ENCODE data around the gene FAT3.

Gene FAT3

DNA sequence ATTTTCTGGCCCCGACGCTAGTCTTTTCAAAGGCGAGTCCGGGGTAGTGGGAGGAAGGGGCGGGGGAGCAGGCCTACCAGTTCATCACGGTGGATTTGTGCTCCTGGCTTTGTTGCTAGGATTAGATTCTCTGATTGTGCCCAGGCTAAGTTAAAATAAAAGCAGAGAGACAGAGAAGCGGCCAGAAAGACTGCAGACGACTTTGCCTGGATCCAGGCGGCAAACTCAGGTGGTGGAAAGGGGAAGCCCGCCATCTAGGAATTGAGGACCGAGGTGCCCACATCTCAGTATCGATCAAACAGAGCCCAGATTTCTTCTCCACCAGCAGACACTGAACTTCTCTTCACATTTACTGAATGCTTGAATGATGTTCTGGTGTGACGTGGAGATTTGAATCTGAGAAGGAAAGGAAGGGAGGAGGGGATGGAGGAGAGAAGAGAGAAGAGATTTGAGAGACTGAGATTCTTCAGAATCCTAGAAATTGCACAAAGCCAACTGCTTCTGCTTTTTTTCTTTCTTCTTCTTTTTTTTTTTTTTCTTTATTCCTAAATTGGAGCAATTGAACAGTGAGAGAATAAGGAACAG lies 2.7 kb downstream of the FAT3 start:
- DNase-seq (ENCODE audit: insufficient read length, low spot score) (no peak), FAIRE-seq (no peak)

DNA sequence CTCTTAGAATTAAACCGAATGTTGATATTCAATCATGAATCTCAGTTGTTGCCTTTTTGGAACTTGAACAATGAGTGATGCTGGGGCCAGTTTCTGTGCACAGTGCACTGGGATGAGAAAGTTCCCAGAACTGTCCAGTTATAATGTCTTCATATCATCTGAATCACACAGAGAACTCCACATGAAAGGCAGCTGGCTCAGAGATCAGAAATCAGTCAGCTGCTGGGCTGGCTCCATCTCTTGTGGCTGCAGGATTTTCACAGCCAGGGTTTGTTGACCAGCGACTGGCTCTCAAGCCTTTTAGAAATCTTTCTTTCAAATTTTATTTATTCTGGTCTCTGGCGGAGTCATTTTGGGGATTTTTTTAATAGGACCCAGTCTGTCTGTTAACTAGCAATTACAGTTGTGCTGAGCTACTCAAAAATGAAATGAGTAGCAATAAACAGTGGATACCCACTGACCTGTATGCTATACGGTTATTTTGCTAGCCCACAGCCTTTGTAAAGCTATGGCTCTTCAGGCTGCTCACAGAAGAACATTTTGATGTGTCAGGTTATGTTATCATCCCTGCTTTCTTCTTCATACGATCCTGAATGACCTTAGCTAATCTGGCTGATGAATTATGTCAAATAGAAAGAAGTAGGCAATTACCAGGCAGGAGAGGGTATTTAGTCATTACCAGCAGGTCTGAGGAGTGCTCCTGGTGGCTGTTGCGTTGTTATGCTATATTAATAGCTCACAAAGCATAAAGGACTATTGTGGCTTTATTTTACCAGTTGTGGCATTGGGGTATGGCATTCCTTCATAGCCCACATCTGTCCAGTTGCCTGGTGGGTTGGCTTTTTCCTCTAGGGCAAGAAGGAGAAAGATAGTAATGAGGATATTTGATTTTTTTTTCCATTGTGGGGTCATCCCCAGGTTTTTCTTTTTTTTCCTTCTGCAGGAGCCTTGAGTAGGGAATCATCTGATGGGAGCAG lies 3.6 kb downstream of the FAT3 start:
- no peak for DNase-seq (ENCODE audit: insufficient read length, low spot score)
- no peak for FAIRE-seq

DNA sequence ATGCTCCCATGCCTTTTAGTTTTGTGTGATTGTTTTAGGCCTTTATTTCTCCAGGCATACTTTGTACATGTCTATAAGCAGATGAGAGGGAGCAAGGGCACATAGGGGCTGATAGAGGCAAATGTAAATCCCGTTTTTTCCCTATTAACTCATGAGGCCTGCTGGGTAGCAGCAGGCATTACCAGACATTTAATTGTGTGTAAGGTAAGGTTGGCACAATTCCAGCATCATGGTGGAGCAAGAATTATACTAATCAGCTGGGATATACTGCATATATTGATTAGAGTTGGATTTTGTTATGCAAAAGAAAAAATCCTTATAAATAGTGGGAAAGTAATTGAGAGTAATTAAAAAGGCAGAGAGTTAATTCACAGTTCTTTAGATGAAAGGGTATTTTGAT lies 12.2 kb downstream of the FAT3 start:
- FAIRE-seq (no peak), DNase-seq (ENCODE audit: insufficient read length, low spot score) (no peak)

DNA sequence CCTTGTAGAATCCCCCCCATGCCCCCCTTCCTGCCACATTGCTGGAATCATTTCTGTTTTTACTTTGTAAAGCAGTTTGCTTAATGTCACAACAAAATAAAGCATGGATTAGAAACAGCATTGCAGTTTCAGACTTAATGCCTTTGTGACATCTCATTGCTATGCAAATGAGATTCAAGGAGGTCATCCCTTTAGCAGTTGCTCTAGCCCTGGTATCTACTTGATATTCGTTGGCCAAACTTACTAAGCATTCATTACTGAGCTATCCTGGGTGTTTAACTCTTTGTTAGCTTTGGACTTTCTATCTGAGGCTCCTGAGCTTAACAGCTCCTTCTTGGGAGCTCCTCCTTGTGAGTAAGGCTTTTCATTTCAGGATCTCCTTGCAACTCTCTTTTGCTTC lies 16.3 kb downstream of the FAT3 start:
- DNase-seq (ENCODE audit: insufficient read length, low spot score), result no peak
- FAIRE-seq, result no peak

DNA sequence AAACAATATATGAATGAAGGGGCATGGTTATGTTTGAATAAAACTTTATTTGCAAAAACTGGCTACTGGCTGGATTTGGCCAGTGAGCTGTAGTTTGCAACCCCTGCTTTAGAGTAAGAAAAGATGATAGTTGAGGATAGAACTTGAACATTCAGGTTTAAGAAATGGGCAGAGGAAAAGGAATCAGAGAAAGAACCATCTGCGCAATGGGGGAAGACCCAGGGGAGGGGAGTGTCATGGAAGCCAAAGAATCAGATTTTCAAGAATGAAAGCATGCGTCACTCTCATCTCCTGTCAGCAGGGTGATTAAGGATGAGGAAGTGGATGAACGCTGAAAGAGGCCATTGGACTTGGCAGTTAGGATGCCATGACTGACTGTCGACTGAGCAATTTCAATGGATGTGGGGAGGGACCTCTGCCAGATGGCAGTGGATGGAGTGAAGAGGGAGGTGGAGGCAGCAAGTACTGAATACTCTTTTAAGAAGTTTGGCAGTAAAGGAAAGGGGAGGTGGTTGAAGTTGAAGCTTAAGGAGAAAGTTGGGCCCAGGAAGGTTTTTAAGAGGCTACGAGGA lies 21.2 kb downstream of the FAT3 start:
- no peak for FAIRE-seq
- no peak for DNase-seq (ENCODE audit: insufficient read length, low spot score)

DNA sequence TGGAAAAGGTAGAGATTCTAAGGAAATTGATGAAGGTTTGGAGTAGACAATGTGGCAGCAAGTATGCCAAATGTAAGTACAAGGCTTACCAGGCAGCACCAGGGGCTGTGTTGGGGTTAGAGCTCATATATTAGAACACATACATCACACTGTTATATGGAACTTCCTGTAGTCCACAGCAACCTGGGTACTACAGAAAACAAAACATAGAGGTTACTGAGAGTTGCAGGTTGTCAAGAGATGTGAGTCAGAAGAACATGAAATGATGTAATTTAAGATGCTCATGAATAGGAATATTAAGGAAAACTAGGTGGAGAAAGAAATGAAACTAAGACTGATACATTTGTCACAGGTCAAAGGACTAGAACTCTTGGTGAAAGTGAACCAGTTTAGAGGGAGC lies 22.0 kb downstream of the FAT3 start:
- DNase-seq (ENCODE audit: insufficient read length, low spot score) (no peak), FAIRE-seq (no peak)

DNA sequence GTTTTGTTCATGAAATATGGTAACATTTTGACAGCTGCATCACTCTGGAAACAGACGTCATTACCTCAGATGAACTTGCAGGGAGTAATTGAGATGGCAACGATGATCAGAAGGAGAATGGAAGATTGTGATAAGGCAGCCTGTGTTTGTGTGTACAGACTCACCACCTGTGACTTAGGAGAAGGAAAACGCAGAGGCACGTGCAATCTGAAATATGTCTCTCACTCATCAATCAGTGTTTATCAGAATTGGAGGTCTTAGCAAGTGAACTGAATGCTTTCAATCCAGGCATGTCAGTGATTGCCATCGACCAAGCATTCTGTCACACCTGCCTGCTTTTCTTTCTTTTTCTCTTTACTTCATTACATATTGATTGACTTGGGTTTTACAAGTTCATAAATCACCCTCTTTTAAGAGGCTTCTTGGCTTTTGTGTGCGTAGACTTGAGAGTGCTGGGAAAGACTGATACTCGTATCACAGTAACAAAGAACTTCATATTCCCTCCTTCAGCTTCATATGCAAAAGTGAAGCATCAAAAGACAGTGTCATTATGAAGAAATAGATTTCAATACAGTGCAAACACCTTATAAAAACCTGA lies 24.6 kb downstream of the FAT3 start:
- FAIRE-seq, result no peak
- DNase-seq (ENCODE audit: insufficient read length, low spot score), result no peak

DNA sequence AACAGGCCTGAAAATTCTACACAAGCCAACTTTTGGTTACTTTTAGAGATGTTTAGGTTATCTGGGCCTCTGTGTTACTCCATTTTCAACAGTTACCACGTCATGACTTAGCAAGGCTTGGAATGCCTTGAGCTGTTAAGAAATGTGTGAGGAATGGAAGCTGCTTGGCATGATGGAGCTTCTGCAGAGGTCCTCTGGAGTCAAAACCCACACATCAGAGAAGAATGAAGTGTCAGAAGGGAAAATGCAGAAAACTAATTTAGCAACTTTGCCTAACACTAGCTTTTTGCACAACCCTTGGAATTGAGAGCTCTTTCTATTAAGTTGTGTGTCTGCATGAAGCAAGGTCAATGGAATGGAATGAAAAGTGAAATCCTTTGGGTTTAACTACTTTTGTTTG lies 27.4 kb downstream of the FAT3 start:
- no peak for FAIRE-seq
- no peak for DNase-seq (ENCODE audit: insufficient read length, low spot score)

DNA sequence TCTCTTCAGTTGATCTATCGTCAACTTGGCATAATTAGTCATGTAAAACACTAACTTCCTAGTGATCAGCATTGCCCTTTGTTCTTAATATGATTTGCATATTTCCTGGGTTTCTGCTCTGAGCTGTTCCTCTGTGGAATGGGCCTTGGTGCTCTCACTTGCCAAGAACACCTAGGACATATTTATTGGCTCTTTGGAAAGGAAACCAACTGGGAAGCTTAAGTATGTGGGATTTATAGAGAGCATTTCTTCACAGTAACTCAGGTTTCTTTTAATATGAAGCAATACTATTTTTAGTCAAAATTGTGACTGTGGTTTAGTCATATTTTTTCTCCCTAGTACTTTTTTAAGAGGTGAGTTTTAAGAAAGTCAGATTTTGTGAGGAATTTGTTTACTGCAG lies 28.8 kb downstream of the FAT3 start:
- DNase-seq (ENCODE audit: insufficient read length, low spot score), result no peak
- FAIRE-seq, result no peak

DNA sequence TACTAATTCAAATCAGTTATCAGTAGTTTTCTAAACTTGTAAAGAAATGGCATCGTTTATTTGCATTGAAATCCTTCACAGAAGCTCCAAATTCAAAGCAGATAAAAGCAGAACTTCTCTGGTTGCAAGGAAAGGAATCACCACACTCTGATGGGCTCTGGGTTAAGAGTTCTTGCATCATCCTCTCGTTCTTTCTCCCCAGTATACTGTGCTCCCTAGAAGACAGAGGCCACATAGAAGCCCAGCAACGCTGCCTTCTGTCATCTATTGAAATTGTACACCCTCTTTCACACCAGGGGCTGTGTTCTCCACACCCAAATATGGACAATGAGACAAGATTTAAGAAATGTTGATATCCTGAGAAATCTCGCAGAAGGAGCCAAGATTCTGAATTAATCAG lies 29.3 kb downstream of the FAT3 start:
- FAIRE-seq (no peak), DNase-seq (ENCODE audit: insufficient read length, low spot score) (no peak)

DNA sequence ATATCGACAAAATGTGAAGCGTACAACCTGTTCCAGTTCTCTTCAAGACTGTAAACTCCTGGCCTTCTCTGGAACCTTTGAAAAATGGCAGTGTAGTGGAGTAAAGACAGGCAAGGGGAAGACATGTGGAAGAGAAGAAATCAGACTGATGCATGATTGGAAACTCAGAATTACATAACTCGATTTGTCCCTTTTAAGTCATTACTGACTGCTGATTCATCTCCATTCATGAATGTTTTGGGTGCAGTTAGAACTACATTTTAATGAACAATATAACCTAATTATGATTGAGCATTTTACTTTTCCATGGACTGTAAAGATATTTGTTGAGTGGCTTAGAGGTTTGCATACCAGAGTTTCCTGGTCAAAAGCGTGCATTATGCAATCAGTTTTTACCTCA lies 32.9 kb downstream of the FAT3 start:
- DNase-seq (ENCODE audit: insufficient read length, low spot score), result no peak
- FAIRE-seq, result no peak

DNA sequence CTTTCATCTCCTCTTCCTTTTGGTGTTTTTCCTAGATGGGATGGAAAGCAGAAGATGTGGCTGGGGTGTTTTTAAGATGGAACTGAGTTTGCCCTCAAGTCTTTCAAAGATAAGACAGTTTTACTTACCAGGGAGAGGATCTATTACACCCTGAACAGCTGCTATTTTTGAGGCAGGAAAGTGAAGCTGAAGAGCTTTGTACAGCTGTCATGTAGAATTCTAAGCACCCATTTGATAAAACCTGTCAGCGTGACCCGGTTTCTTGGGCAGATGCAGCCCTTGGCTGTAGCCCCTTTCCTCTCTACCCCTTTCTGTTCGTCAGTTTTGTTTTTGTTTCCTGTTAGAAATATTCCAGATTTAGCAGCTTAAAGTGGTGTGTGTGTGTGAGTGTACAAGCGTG lies 35.2 kb downstream of the FAT3 start:
- DNase-seq (ENCODE audit: insufficient read length, low spot score) (no peak), FAIRE-seq (no peak)

DNA sequence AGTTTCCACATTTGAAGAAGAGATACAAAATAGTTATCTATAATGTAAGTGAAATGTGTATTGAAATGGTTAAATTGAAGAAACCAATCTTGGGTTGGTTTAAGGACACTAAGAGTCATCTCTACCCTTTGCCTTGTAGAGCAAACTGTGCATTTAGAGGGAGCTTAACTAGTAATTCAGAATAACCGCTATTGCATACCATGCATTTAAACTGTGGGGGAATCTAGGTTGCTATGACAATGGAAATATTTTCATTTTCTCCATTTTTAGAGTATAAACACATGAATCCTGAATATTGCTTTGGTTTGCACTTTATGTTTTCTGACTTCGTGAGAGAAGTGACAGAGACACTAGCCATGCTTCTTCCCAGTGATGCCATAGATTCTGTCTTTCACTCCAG lies 39.7 kb downstream of the FAT3 start:
- FAIRE-seq, result no peak
- DNase-seq (ENCODE audit: insufficient read length, low spot score), result no peak

DNA sequence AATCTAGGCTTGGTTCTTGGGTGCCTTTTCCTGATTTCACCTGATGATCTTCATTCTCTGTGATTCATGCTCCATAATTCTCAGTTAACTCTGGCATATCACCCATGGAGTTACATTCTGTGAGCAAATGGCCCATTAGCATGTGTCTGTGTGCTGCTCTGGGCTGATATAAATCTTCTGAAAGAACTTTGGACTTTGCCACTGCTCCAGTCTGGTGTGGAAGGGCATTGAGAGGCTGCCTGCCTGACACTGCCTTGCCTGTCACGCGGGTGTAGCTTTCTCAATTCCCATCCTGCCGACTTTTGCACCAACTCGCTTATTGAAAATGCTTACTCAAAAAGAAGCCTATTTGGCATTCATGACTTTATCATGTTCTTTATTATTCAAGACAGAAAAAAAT lies 42.2 kb downstream of the FAT3 start:
- no peak for FAIRE-seq
- no peak for DNase-seq (ENCODE audit: insufficient read length, low spot score)

DNA sequence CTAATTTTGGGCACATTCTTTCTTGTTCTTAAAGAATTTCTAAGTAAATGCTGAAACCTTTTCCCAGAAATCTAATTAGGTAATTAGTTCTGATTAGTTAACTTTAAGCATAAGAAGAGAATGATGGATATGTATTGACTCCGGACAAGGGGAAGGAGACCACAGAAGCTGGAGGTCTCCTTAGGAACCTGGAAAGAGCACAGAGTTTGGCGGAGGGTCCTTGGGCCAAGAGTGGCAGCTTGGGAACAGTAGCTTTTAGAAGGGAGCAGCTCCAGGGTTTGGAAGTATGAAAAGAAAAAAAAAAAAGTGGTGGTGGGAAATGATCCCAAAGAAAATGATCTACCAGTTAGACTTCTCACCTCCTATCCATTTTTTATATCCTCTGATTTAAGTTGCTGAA lies 42.7 kb downstream of the FAT3 start:
- FAIRE-seq (no peak), DNase-seq (ENCODE audit: insufficient read length, low spot score) (no peak)

DNA sequence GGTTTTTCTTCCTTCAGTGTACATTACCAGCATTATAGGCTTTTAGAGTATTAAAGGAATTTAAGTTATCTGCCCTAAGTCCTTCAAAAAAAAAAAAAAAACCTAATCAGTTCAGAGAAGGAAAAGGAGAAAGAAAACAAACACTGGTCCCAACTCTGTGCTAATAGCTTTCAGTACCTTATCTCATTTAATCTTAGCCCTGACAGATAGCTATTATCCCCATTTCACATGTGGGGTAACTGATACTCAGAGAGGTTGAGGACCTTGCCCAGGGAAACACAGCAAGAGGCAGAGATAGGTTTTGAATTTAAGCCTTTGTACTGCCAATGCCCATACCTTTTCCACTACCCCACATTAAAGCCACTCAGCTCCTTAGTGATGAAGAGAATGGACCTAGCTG lies 43.4 kb downstream of the FAT3 start:
- FAIRE-seq (no peak), DNase-seq (ENCODE audit: insufficient read length, low spot score) (no peak)

DNA sequence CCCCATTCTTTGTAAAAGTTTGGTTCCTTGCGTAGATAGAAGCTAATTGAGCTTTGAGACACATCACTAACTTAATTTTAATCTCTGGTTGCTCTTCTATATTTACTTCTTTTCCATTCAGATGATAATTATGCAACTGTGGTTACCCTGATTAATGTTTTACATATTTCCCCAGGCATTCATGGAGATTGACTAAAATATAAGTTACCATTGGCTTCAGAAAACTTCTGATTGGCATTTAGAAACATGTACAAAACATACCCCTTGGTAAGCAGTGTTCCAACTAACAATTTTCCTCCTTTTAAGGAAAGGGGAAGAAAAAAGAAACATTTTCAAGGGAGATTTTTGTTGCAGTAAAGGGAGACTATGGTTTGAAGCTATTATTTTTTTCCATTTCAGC lies 43.9 kb downstream of the FAT3 start:
- DNase-seq (ENCODE audit: insufficient read length, low spot score), result no peak
- FAIRE-seq, result no peak

DNA sequence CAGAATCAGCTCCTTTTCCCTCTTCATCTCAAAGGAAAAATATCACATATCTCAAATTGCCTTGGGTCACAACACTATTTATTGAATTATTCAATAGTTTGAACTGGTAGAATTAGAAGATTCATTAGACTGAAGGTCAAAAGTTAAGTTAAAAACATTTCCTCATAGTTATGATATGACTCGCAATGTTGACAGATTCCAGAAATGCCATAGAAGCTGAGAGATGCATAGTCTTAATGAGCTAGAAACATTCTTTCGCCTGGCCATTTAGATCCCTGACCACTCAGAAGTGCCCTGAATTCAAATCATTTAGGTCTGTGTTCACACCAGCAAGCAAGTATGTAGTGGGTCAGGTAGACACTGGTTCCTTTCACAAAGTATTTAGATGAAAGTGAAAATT lies 44.4 kb downstream of the FAT3 start:
- no peak for DNase-seq (ENCODE audit: insufficient read length, low spot score)
- FAIRE-seq, result no peak

DNA sequence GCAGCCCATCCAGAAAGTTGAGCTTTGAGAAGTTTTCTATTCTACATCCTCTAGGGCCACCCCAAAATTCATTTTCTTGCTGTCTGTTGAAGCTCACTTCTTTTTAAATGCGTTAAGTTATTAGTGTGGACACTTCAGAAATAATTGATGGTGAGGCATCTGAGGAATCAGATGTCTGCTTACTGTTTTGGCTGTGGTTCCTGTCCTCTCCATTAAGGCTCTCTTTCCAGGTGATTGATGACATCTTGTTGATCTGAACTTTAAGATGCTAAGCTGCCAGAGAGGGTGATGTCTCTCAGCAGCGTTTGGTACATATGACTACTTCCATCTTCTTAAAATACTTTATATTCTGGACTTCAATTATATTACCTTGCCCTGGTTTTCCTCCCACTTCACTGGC lies 45.2 kb downstream of the FAT3 start:
- FAIRE-seq (no peak), DNase-seq (ENCODE audit: insufficient read length, low spot score) (no peak)

DNA sequence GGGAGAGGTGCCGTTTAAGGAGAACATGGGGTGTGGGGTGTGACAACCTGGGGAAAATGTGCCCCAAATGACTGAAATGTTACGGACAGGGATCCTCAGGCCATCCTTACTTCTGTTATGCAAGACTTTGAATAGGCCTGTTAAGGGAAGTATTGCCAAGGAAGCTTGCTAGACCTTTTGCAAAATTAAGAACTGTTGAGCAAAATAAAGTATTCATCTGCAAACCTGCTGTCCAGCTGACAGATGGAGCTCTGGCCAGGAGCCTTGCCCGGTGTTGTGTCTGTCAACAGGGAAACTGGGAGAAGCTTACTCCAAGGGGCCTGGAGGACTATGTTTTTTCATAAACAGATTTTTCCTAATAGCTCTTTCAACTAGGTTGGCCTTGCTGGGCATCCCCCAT lies 48.0 kb downstream of the FAT3 start:
- FAIRE-seq, result no peak
- no peak for DNase-seq (ENCODE audit: insufficient read length, low spot score)

Data from GM19239 (cell line).